Mesothelial cell of epicardium (in vitro differentiated cells): ENCODE results near the gene PRR7. TPM values are rescaled to one million over a fixed set of nuclear protein-coding genes. Genes with fewer than 3 reads are reported as not detected.

Experiments
- DNase-seq, 2 experiments: peaks; one replicate each; pipeline ENCODE4 v3.0.0; 2021; ENCODE audit warnings: low spot score in 2 of 2; ENCODE audit not compliant: unreplicated experiment in 2 of 2
- H3K27ac Mint-ChIP-seq: 2 replicates; pipeline ENCODE4 v1.8.0; 2021; ENCODE audit warnings: mixed read lengths
- H3K27me3 Mint-ChIP-seq: 2 replicates; pipeline ENCODE4 v1.8.0; 2021; ENCODE audit warnings: low read depth, mixed read lengths
- H3K36me3 Mint-ChIP-seq: 2 replicates; pipeline ENCODE4 v1.8.0; 2021; ENCODE audit warnings: mixed read lengths
- H3K4me1 Mint-ChIP-seq: 2 replicates; pipeline ENCODE4 v1.8.0; 2021; ENCODE audit warnings: mixed read lengths
- H3K4me3 Mint-ChIP-seq: 2 replicates; pipeline ENCODE4 v1.8.0; 2021; ENCODE audit warnings: mild to moderate bottlenecking, moderate library complexity, mixed read lengths
- H3K9me3 Mint-ChIP-seq: 2 replicates; pipeline ENCODE4 v1.8.0; 2021; ENCODE audit warnings: mixed read lengths
- total RNA-seq: library from RNA; stranded (reverse); gene quantifications from 3 replicates; pipeline ENCODE4 v1.2.1, GENCODE V29; 2021
- TF ChIP-seq, protein P1 (sequence below): fragments of 200-600 bp; sonication (generic); IDR thresholded peaks from one replicate; pipeline ENCODE4 v1.5.0; 2021; ENCODE audit warnings: antibody characterized with exemption; ENCODE audit not compliant: unreplicated experiment

Gene PRR7
- total RNA-seq, 1 donor from 2014 or later, result 5.9 TPM

DNA sequence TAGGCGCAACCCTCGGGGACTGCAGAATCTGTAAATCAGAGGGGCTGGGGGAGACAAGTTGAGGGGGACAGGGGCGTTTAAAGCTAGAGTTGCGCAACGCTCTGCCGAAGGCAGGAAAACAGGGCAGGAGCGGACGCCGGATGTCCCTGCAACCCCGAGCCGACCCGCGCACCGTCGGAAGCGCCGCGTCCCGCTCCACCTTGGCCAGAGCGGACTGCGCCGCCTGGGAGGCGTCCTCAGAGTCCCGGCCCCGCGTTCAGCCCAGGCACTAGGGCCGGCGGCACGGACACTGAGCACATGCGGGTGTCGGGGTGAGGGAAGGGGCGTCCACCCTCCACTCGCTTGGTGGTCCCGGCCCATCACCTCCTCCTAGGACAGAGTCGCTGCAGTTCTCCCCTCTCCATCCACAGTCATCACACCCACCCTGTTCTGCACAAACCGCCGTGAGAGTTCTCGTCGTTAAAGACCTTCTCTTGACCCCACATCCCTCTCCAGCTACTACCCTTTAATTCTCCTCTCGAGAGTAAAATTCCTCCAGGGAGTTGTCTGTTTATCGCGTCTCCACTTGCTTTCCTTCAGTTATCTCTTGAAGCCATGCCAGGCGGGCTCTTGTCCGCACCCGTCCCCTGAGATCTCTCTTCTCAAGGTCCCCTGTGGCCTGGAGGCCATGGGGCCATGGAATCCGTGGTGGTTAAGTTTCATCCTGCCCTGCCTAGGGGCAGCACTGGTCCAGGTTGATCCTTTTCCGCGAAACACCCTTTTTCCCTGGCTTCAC, 51.6 kb downstream of the PRR7 start:
- H3K36me3 Mint-ChIP-seq, result peaks cover 2% of the 10 kb centered on the region
- no peak for DNase-seq
- TF ChIP-seq, protein P1, sequence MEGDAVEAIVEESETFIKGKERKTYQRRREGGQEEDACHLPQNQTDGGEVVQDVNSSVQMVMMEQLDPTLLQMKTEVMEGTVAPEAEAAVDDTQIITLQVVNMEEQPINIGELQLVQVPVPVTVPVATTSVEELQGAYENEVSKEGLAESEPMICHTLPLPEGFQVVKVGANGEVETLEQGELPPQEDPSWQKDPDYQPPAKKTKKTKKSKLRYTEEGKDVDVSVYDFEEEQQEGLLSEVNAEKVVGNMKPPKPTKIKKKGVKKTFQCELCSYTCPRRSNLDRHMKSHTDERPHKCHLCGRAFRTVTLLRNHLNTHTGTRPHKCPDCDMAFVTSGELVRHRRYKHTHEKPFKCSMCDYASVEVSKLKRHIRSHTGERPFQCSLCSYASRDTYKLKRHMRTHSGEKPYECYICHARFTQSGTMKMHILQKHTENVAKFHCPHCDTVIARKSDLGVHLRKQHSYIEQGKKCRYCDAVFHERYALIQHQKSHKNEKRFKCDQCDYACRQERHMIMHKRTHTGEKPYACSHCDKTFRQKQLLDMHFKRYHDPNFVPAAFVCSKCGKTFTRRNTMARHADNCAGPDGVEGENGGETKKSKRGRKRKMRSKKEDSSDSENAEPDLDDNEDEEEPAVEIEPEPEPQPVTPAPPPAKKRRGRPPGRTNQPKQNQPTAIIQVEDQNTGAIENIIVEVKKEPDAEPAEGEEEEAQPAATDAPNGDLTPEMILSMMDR, result no peak
- peak overlapping the region; percentile 73 for H3K27ac Mint-ChIP-seq
- peak overlapping the region; percentile 74 for H3K4me3 Mint-ChIP-seq
- H3K9me3 Mint-ChIP-seq, result no peaks in the 10 kb centered on the region
- H3K4me1 Mint-ChIP-seq, result peaks cover 57% of the 10 kb centered on the region
- no peaks in the 10 kb centered on the region for H3K27me3 Mint-ChIP-seq

DNA sequence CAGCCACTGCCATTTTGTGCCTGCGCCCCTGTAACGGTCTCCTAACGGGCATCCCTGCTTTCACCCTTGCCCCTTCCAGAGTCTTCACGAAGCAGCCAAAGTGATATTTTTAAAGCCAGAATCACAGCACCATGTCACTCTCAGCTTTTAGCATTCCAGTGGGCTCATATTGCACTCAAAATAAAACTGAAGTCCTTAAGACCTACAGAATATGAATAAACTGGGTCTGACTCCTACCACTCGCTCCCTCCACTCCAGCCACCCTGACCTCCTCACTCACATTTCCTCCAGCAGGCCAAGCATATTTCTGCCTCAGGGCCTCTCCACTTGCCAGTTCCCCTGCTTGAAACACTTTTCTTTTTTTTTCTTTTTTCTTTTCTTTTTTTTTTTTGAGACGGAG, 53.2 kb downstream of the PRR7 start:
- Mint-ChIP-seq H3K9me3 (no peaks in the 10 kb centered on the region), H3K4me1 (peaks cover 44% of the 10 kb centered on the region), H3K27me3 (no peaks in the 10 kb centered on the region), H3K36me3 (no peaks in the 10 kb centered on the region), H3K27ac (peak overlapping the region; percentile 85), H3K4me3 (peak overlapping the region; percentile 5)
- DNase-seq, result no peak
- TF ChIP-seq, protein P1, result no peak

DNA sequence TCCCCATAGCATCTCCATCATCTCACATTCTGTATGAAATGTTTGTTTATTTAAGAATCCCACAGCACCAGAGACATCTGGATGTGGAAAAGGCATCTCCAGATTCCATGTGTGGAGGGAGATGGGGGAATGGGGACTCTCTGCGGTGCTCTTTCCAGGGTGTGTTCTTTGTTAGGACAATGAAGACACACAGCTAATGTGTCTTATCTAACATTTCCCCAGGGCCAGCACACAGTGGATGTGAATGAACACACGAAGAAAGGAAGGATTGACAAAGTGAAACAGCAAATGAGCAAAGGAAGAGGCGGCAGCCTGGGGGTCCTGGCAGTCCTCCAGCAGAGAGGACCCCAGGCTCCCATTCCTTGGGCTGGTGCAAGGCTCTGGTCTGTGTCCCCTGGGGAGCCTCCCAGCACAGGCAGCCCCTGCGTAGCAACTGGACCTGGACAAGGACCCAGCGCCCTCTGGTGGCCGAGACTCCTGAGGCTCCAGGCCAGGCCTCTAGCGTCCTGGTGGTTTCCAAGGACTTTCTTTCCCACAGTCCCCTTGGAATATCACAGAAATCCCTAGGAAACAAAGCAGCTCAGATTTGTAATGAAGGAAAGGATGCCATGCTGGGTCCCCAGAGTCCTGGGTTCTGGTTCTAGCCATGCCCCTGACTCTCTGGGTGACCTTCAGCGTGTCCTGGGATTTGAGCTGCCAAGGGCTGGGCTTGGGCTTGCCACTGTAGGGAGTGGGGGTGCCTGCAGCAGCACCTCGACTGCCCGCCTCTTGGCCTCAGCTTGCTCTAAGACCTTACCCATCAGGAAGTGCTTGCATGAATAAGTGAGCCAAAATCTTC, 54.3 kb downstream of the PRR7 start:
- TF ChIP-seq, protein P1, result peak; percentile 89
- no peaks in the 10 kb centered on the region for H3K27me3 Mint-ChIP-seq
- H3K27ac Mint-ChIP-seq, result peak overlapping the region; percentile 71
- H3K9me3 Mint-ChIP-seq, result no peaks in the 10 kb centered on the region
- peak; percentile 85 to 95 for DNase-seq
- no peak overlapping the region for H3K4me3 Mint-ChIP-seq
- peaks cover 34% of the 10 kb centered on the region for H3K4me1 Mint-ChIP-seq
- H3K36me3 Mint-ChIP-seq, result no peaks in the 10 kb centered on the region

DNA sequence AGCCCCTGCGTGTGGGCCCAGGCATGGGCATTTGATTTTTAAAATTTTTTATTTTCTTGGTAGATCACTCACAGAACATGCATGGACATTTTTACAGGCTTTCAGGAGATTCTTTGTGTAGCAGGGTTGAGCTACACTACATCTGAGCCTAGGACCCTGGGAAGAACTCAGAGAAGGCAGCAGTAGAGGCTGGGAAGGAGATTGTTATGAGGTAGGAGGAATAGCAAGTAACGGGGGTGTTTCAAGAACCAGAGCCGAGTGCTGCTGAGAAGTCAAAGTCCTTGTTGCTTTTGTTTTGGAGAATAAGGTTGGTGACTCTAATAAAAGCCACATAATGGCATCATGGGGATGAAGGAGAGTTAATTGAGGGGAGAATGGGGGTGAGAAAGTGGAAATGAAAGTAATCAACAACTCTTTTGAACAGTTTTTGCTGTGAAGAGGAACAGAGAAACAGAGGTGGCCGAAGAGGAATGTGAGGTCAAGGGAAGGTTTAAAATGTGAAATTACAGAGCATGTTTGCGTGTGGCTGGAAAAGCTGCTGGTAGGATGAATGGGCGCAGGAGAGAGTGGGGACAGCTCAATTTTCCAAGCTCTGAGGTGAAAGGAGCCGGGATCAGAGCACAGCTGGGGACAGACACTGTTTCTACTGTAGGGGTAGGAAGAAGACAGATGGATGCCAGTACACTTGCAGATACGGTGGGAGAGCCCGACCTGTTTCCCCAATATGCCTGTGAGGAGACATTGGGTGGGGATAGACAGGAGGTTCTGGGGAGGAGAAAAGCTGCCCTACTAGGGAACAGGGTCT, 55.5 kb downstream of the PRR7 start:
- peaks cover 29% of the 10 kb centered on the region for H3K4me1 Mint-ChIP-seq
- TF ChIP-seq, protein P1, result no peak
- no peak overlapping the region for H3K4me3 Mint-ChIP-seq
- no peaks in the 10 kb centered on the region for H3K27me3 Mint-ChIP-seq
- no peak overlapping the region for H3K27ac Mint-ChIP-seq
- no peak for DNase-seq
- no peaks in the 10 kb centered on the region for H3K9me3 Mint-ChIP-seq
- H3K36me3 Mint-ChIP-seq, result peaks cover 2% of the 10 kb centered on the region

DNA sequence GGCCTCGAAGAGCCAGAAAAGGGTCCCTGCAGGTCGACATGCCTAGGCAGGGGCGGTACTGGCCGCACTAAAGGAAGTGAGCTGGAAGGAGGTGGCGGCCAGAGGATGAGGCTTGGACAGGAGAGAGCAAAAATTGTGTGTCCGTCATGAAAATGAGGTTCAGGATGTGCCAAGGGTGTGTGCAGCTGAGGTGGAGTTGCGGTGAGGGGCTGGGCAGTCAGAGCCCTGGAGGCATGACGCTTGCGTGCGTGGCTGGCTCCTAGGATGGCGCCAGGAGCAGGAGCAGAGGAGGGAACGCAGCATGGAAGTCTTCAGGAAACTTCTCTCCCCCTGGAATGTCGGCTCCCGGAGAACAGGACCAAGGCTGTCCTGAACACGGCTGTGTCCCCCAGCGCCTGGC, 56.3 kb downstream of the PRR7 start:
- Mint-ChIP-seq H3K36me3 (peaks cover 6% of the 10 kb centered on the region), H3K4me1 (peaks cover 27% of the 10 kb centered on the region), H3K4me3 (no peak overlapping the region), H3K27me3 (no peaks in the 10 kb centered on the region), H3K9me3 (no peaks in the 10 kb centered on the region), H3K27ac (no peak overlapping the region)
- TF ChIP-seq, protein P1, result no peak
- DNase-seq, result no peak
